Neural crest cell (in vitro differentiated cells): ENCODE results near the gene PTGDS. TPM values are rescaled to one million over a fixed set of nuclear protein-coding genes. Genes with fewer than 3 reads are reported as not detected.

Experiments
- DNase-seq: peaks from one replicate; pipeline ENCODE4 v3.0.0; 2021; ENCODE audit warnings: low read depth, mixed read lengths, low spot score
- H3K27ac Mint-ChIP-seq: one replicate; pipeline ENCODE4 v1.8.0; 2021; ENCODE audit warnings: mild to moderate bottlenecking, mixed read lengths; ENCODE audit not compliant: unreplicated experiment
- H3K27me3 Mint-ChIP-seq: 2 replicates; pipeline ENCODE4 v1.8.0; 2021; ENCODE audit warnings: low read depth, mild to moderate bottlenecking, mixed read lengths
- H3K36me3 Mint-ChIP-seq: 2 replicates; pipeline ENCODE4 v1.8.0; 2021; ENCODE audit warnings: low read depth, mild to moderate bottlenecking, mixed read lengths
- H3K4me1 Mint-ChIP-seq: 2 replicates; pipeline ENCODE4 v1.8.0; 2021; ENCODE audit warnings: mixed read lengths
- H3K4me3 Mint-ChIP-seq: one replicate; pipeline ENCODE4 v1.8.0; 2021; ENCODE audit warnings: mild to moderate bottlenecking, mixed read lengths
- H3K9me3 Mint-ChIP-seq: 2 replicates; pipeline ENCODE4 v1.8.0; 2021; ENCODE audit warnings: mixed read lengths
- CTCF ChIP-seq: fragments of 200-600 bp; sonication (generic); conservative IDR thresholded peaks from 2 replicates; pipeline ENCODE4 v1.5.0; 2021; ENCODE audit warnings: antibody characterized with exemption, mild to moderate bottlenecking
- total RNA-seq: library from RNA; stranded (reverse); gene quantifications from 2 replicates; pipeline ENCODE4 v1.2.1, GENCODE V29; 2021

The PTGDS gene
- total RNA-seq, 1 donor from 2014 or later = not detected

GRCh38 chr9:136949817-136950655 is 27.3 kb upstream of the PTGDS start:
- no peaks in the 10 kb centered on the region for H3K27me3 Mint-ChIP-seq
- peak overlapping the region; percentile 84 for H3K4me3 Mint-ChIP-seq
- no peaks in the 10 kb centered on the region for H3K9me3 Mint-ChIP-seq
- peak; percentile 29 for TF ChIP-seq CTCF
- DNase-seq = peak; percentile 83
- H3K36me3 Mint-ChIP-seq = no peaks in the 10 kb centered on the region
- H3K4me1 Mint-ChIP-seq = peaks cover 4% of the 10 kb centered on the region
- peak overlapping the region; percentile 78 for H3K27ac Mint-ChIP-seq

- TF ChIP-seq CTCF = no peak
- Mint-ChIP-seq H3K4me1 (peaks cover 4% of the 10 kb centered on the region), H3K4me3 (peak overlapping the region; percentile 84), H3K27me3 (no peaks in the 10 kb centered on the region), H3K9me3 (no peaks in the 10 kb centered on the region), H3K27ac (peak overlapping the region; percentile 78), H3K36me3 (no peaks in the 10 kb centered on the region)
- no peak for DNase-seq
Observed at GRCh38 chr9:136950656-136951276, 26.5 kb upstream of the PTGDS start.

- Mint-ChIP-seq H3K36me3 (no peaks in the 10 kb centered on the region), H3K4me3 (peak within 1 kb of the TSS; percentile 38), H3K9me3 (peaks cover 6% of the 10 kb centered on the region), H3K4me1 (peaks cover 4% of the 10 kb centered on the region), H3K27me3 (no peaks in the 10 kb centered on the region), H3K27ac (no peak within 1 kb of the TSS)
- no peak for DNase-seq
- TF ChIP-seq CTCF = no peak
Observed at GRCh38 chr9:136951541-136952320, 25.6 kb upstream of the PTGDS start, which contains the start of gene LCN12. Gene LCN12 (plus strand): TSS chr9:136952273. CDS start chr9:136952328, 55 bp downstream.

- H3K4me1 Mint-ChIP-seq = peaks cover 4% of the 10 kb centered on the region
- DNase-seq = no peak
- H3K27ac Mint-ChIP-seq = no peak overlapping the region
- no peak overlapping the region for H3K4me3 Mint-ChIP-seq
- H3K36me3 Mint-ChIP-seq = no peaks in the 10 kb centered on the region
- peaks cover 7% of the 10 kb centered on the region for H3K9me3 Mint-ChIP-seq
- H3K27me3 Mint-ChIP-seq = no peaks in the 10 kb centered on the region
- TF ChIP-seq CTCF = no peak
Observed at GRCh38 chr9:136952321-136952850, 24.9 kb upstream of the PTGDS start.
